GM06990 (cell line): Measurements from ENCODE around the gene JAK1.
"Not testable (repeated sequence)": the region's sequence is repeated elsewhere in the genome, so short reads cannot be mapped to it uniquely, and the experiment has no call there.

Experiments
- DNase-seq: peaks from one replicate; pipeline ENCODE4 v3.0.0-alpha.2; 2011; ENCODE audit not compliant: insufficient read length; ENCODE audit errors: extremely low read depth
- H3K27me3 ChIP-seq: replicated peaks from 2 replicates; pipeline ENCODE4 v1.6.0; 2011; ENCODE audit warnings: low read length; ENCODE audit not compliant: control insufficient read depth, insufficient read depth
- H3K36me3 ChIP-seq: 2 replicates; pipeline ENCODE4 v1.5.1; 2011; ENCODE audit warnings: low read length; ENCODE audit not compliant: control insufficient read depth, insufficient read depth
- H3K4me3 ChIP-seq: replicated peaks from 2 replicates; pipeline ENCODE4 v1.5.1; 2011; ENCODE audit warnings: low read depth, mild to moderate bottlenecking, control low read depth, low read length
- TF ChIP-seq, protein P1 (sequence below): IDR thresholded peaks from 2 replicates; pipeline ENCODE4 v1.5.1; 2011; ENCODE audit warnings: low read length, control low read depth, mild to moderate bottlenecking, inconsistent platforms; ENCODE audit not compliant: insufficient read depth, poor library complexity, severe bottlenecking

JAK1 gene

DNA sequence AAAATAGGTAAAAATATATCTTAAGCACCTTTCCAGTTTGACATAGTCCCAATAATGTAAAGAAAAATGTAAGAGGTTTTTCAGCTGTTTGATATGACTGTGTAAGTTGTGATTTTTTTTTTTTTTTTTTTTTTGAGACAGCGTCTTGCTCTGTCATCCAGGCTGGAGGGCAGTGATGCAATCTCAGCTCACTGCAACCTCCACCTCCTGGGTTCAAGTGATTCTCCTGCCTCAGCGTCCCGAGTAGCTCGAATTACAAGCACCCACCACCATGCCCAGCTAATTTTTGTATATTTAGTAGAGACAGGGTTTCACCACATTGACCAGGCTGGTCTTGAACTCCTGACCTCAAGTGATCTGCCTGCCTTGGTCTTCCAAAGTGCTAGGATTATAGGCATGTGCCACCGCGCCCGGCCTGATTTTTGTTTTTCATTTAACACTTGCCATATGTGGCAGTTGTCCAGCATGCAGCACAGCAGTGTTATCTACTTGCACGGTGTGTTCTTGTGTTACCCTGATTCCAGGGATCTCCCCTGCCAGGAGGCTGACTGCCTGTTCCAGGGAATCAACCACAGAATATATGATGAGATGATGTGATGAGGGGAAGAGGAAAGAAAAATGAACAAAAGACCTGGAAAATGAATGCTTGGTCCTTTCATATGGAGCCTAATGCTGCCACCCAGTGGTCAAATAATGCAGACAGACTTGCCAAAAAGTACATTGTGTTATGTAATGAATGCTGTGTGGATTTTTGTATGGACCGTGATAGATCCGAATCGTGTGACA is 142.5 kb downstream of the JAK1 start:
- DNase-seq = no peak
- Histone ChIP-seq H3K4me3 (no peak overlapping the region; the same call in 1 of the 2 replicates), H3K36me3 (no peaks in the 10 kb centered on the region), H3K27me3 (no peaks in the 10 kb centered on the region)
- TF ChIP-seq, protein P1, sequence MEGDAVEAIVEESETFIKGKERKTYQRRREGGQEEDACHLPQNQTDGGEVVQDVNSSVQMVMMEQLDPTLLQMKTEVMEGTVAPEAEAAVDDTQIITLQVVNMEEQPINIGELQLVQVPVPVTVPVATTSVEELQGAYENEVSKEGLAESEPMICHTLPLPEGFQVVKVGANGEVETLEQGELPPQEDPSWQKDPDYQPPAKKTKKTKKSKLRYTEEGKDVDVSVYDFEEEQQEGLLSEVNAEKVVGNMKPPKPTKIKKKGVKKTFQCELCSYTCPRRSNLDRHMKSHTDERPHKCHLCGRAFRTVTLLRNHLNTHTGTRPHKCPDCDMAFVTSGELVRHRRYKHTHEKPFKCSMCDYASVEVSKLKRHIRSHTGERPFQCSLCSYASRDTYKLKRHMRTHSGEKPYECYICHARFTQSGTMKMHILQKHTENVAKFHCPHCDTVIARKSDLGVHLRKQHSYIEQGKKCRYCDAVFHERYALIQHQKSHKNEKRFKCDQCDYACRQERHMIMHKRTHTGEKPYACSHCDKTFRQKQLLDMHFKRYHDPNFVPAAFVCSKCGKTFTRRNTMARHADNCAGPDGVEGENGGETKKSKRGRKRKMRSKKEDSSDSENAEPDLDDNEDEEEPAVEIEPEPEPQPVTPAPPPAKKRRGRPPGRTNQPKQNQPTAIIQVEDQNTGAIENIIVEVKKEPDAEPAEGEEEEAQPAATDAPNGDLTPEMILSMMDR = peak; percentile 66

DNA sequence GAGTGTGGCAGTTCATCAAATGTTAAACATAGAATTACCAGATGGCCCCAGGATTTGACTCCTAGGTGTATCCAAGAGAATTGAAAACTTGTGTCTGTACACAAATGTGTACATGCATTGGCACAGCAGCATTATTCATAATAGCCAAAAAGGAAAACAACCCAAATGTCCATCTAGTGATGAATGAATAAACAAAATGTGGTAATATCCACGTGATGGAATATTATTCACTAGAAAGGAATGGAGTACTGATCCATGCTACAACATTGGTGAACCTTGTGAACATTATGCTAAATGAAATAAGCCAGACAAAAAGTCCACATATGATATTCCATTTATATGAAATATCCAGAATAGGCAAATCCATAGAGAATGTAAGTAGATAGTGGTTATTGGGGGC is 143.7 kb downstream of the JAK1 start:
- no peak for DNase-seq
- Histone ChIP-seq H3K27me3 (no peaks in the 10 kb centered on the region), H3K36me3 (no peaks in the 10 kb centered on the region), H3K4me3 (no peak overlapping the region)
- TF ChIP-seq, protein P1 = no peak

DNA sequence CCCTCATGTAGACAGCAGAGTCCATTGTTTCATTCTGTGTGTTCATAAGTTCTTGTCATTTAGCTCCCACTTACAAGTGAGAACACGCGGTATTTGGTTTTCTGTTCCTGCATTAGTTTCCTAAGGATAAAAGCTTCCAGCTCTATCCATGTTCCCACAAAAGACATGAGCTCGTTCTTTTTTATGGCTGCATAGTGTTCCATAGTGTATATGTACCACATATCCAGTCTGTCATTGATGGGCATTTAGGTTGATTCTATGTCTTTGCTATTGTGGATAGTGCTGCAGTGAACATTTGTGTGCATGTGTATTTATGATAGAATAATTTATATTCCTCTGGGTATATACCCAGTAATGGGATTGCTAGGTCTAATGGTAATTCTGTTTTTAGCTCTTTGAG is 145.8 kb downstream of the JAK1 start:
- not testable (repeated sequence) for H3K27me3 ChIP-seq, H3K36me3 ChIP-seq, DNase-seq, H3K4me3 ChIP-seq

DNA sequence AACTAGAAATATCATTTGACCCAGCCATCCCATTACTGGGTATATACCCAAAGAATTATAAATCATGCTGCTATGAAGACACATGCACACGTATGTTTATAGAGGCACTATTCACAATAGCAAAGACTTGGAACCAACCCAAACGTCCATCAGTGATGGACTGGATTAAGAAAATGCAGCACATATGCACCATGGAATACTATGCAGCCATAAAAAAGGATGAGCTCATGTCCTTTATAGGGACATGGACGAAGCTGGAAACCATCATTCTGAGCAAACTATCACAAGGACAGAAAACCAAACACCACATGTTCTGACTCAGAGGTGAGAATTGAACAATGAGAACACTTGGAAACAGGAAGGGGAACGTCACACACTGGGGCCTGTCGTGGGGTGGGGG is 149.0 kb downstream of the JAK1 start:
- H3K36me3 ChIP-seq, H3K27me3 ChIP-seq, DNase-seq: not testable (repeated sequence)

DNA sequence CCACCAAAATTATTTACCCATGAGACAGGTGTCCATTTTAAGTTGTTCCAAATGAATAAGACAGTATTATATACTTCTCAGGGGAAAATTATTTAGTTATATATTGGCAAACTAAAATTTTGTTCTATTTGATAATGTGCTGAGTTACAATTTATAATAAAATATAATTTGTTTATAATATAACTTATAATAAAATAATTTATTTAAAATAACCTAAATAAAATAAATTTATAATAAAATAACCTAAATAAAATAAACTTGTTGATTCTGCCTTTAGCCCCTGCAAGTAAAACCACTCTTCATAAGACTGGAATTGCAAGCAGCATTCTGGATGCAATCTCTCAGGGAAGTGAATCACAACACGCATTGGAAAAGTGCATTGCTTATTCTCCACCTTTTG is 151.9 kb downstream of the JAK1 start:
- Histone ChIP-seq H3K36me3 (no peaks in the 10 kb centered on the region), H3K27me3 (no peaks in the 10 kb centered on the region; the same call in 1 of the 2 replicates), H3K4me3 (no peak overlapping the region)
- TF ChIP-seq, protein P1 = no peak
- DNase-seq = no peak

More for the DNA sequence above, 149.0 kb downstream of the JAK1 start:
- H3K4me3 ChIP-seq = not testable (repeated sequence)

DNA sequence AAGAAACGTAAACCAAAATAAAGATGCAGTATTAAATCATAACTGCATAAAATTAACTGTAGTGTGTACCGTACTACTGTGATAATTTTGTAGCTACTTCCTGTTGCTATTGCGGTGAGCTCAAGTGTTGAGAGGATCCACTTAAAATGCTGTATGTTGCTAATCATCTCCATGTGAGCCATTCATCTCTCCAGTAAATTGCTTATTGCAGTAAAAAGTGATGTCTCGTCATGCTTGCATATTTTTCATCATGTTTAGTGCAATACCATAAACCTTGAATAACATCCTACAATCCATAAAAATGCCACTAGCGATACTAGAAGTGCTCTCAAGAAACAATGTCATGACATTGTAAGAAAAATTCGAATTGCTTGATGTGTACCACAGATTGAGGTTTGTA is 155.2 kb downstream of the JAK1 start:
- Histone ChIP-seq H3K27me3 (no peaks in the 10 kb centered on the region; the same call in 1 of the 2 replicates), H3K4me3 (no peak overlapping the region), H3K36me3 (no peaks in the 10 kb centered on the region)
- DNase-seq = no peak
- TF ChIP-seq, protein P1 = no peak
